GM21447 (cell line): ENCODE data around the gene NFATC4.
"Not testable (repeated sequence)": the region's sequence is repeated elsewhere in the genome, so short reads cannot be mapped to it uniquely, and the experiment has no call there.

ENCODE experiments used
- ATAC-seq: cut with Tn5 transposase; IDR thresholded peaks from one replicate; pipeline ENCODE4 v1.9.1; 2021; ENCODE audit not compliant: unreplicated experiment

The NFATC4 gene

DNA sequence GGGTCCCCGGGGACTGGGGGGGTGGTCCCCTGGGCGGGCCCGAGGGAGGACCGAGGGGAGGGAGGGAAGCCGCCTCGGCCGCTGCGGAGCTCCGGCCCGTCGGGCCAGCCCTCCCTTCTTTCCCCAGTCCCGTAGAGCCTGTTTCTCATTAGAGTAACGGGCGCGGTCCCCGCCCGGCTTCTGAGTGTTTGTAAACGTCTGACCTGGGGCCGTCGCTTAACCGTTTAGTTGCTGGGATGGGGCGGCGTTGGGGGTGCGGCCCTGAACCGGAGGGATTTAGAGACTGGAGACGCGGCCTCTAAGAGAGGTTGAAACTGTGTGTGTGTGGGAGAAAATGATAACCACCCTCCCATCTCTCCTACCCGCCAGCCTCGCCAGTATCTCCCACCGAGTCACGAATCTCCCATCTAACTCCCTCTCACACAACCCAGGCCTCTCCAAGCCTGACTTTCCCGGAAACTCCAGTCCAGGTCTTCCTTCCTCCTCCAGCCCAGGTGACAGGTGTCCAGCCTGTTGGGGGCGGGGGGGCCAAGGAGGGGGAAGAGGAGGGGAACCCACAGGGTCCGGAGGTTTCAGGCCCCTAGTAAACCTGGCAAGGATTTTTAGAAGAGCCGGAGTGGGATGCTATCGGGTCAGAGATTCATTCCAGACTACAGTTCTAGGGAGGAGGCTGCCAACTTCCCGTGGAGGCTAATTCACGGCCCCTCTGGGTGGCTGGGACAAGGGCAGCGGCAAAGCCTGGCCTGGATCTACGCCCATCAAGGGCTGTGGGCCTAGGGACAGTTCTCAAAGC lies 1.1 kb upstream of the NFATC4 start:
- peak; percentile 57 for ATAC-seq

DNA sequence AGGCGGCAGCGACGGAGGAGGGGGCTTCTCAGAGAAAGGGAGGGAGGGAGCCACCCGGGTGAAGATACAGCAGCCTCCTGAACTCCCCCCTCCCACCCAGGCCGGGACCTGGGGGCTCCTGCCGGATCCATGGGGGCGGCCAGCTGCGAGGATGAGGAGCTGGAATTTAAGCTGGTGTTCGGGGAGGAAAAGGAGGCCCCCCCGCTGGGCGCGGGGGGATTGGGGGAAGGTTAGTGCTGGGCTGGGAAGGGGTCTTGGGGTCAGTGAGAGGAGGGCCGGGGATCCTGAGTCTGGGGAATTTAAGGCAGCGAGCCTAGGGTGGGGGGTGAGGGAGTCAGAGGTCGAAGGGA lies 203 bp downstream of the NFATC4 start:
- no peak for ATAC-seq

DNA sequence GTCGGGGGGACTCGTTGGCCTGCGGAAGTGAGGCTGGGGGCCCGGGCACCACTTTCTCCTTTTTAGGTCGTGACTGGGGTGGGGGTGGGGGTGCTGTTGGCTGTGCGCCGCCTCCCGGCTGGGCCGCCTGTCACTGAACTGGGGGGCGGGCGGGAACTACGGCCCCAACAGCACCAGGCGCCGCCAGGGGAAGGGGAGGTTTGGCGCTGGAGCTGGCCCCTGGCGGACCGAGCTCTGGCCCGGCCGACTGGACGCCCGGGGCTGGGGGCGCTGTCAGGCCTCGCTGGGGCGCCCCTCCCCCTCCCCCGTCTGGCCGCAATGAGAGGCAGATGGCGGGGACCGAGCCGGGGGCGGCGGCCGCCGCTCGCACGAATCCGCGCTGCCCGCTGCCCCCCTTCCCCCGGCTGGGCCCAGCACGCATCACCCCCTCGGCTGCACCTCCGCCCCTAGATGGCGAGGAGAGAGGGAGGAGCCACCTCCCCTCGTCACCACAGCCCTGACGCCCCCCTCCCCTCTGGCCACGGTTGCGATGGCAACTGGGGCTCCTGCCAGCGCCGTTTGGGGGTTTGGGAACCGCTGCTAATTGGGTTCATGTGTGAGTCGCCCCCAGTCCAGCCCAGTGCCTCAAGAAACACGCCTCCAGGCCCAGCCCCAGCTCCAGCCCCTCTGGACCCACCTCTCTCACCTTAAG lies 723 bp downstream of the NFATC4 start:
- no peak for ATAC-seq

DNA sequence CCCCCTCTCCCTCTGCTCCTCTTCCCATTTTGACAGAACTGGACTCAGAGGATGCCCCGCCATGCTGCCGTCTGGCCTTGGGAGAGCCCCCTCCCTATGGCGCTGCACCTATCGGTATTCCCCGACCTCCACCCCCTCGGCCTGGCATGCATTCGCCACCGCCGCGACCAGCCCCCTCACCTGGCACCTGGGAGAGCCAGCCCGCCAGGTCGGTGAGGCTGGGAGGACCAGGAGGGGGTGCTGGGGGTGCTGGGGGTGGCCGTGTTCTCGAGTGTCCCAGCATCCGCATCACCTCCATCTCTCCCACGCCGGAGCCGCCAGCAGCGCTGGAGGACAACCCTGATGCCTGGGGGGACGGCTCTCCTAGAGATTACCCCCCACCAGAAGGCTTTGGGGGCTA lies 1.5 kb downstream of the NFATC4 start:
- ATAC-seq, result no peak

DNA sequence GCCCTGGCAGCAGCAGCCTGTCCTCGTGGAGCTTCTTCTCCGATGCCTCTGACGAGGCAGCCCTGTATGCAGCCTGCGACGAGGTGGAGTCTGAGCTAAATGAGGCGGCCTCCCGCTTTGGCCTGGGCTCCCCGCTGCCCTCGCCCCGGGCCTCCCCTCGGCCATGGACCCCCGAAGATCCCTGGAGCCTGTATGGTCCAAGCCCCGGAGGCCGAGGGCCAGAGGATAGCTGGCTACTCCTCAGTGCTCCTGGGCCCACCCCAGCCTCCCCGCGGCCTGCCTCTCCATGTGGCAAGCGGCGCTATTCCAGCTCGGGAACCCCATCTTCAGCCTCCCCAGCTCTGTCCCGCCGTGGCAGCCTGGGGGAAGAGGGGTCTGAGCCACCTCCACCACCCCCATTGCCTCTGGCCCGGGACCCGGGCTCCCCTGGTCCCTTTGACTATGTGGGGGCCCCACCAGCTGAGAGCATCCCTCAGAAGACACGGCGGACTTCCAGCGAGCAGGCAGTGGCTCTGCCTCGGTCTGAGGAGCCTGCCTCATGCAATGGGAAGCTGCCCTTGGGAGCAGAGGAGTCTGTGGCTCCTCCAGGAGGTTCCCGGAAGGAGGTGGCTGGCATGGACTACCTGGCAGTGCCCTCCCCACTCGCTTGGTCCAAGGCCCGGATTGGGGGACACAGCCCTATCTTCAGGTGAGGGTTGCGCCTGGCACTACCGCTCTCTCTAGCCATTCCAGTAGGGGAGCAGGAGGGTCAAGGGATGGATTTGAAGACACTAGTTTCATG lies 2.1 kb downstream of the NFATC4 start:
- ATAC-seq, result no peak

DNA sequence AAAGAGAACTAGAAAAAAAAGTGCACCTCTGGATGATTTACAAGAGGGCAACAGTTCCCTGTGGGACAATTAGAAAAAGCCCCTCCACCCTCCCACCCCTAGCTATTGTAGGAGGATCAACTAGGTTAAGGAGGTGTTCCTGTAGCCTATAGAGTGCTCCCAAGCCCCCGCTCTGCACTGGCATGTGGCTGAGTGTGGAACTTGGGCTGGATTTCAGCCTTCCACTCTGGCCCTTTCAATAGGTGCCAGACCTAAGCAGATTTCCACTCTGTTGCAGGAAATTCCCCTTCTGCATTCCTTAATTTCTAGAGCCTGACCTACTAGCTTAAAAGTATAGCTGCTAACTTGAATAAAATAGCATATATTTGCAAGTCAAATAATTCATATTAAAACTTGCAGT lies 2.8 kb downstream of the NFATC4 start:
- no peak for ATAC-seq

DNA sequence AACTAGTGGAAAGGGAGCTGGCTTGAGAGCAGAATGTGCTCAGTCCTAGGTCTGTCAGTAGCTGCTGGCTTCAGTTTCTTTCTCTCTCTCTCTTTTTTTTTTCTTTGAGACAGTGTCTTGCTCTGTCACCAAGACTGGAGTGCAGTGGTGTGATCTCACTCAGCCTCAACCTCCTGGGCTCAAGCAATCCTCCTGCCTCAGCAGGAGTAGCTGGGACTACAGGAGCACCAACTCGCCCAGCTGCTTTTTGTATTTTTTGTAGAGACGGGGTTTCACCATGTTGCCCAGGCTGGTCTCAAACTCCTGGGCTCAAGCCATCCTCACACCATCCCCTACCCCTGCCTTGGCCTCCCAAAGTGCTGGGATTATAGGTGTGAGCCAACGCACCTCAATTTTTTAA lies 3.6 kb downstream of the NFATC4 start:
- not testable (repeated sequence) for ATAC-seq

DNA sequence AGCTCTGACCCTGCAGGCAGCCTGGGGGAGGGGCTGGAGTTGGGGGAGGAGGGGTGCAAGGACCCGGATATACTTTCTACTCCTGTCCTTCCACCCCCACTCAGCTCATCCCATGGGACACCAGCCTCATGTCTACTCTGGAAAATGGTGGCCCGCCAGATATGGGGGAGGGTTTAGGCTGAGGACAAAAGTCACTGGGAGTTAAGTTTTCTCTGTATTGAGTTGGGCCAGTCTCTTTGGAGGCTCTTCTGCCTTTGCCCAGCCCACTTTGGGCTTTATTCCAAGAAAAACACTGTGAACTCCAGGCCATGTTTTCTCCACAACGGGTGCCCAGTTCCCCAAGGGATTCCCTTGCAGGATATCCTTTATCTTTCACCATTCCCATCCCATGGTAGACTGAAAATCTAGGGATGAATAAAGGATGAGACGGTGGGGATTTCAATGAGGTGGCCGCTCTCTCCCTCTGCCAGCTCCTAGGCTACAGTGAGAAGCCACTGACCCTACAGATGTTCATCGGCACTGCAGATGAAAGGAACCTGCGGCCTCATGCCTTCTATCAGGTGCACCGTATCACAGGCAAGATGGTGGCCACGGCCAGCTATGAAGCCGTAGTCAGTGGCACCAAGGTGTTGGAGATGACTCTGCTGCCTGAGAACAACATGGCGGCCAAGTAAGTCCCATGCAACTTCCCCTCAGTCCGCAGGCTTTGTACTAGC lies 4.9 kb downstream of the NFATC4 start:
- ATAC-seq, result no peak

DNA sequence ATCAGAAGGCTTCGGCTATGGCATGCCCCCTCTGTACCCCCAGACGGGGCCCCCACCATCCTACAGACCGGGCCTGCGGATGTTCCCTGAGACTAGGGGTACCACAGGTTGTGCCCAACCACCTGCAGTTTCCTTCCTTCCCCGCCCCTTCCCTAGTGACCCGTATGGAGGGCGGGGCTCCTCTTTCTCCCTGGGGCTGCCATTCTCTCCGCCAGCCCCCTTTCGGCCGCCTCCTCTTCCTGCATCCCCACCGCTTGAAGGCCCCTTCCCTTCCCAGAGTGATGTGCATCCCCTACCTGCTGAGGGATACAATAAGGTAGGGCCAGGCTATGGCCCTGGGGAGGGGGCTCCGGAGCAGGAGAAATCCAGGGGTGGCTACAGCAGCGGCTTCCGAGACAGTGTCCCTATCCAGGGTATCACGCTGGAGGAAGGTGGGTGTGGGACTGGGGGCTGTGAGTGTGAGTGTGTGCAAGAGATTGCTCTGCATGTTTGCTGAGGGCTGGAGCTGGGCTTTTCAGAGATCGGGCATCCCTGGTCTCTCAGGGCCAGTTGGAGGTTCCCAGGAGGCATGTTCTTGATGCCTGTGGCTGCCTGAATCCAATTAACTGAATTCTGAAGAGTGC lies 8.6 kb downstream of the NFATC4 start:
- ATAC-seq, result no peak

DNA sequence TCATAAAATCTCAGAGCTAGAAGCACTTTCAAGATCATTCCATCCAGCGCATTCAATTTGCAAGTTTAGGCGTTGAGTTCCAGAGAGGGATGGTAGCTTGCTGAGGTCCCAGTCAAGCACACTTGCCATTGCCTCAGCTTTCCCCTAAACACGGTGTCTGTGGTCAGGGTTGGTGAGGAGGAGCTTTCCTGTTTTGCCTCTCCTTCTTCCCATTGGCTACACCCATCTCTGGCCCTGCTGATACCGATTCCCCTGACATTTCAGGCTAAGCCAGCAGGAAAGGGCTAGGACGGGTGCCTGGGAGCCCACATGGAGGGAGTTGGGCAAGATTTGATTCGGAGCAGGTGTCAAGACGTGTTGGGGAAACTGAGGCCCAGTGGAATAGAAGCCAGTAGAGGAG lies 9.1 kb downstream of the NFATC4 start:
- ATAC-seq, result no peak

DNA sequence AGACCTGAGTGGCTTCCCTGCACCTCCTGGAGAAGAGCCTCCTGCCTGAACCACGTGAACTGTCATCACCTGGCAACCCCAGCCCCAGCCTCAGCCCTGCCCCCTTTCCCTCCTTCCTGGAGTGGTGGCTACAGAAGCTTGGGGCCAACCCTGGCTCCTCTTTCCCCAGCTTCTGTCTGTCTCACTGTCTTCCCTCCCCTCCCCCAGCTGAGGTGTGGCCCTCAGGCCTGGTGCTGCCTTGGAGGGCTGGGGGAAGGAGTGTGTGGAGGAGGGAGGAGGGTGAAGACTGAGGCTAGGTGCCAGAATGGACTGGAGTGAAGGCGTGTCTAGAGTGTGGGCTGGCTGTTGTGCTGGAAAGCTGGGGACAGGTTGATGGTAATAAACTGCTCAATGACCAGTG lies 9.7 kb downstream of the NFATC4 start:
- ATAC-seq, result no peak

DNA sequence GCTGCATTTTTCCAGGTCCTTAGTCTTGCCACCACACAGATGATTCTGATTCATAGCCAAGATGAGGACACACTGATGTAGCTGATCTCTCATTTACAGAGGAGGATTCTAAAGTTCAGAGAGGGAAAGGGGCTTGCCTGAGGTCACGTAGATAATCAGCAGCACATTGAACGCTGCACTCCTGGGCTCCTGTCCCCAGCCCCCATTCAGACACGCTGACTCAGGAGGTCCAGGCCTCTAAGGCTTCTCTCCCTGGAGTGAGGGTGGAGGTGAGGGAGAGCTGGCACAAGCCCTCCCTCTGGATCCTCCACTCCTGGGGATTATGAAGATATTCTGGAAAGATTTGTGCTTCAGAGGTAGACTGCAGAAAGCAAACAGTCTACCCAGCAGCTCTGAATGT lies 10.3 kb downstream of the NFATC4 start:
- ATAC-seq, result no peak

DNA sequence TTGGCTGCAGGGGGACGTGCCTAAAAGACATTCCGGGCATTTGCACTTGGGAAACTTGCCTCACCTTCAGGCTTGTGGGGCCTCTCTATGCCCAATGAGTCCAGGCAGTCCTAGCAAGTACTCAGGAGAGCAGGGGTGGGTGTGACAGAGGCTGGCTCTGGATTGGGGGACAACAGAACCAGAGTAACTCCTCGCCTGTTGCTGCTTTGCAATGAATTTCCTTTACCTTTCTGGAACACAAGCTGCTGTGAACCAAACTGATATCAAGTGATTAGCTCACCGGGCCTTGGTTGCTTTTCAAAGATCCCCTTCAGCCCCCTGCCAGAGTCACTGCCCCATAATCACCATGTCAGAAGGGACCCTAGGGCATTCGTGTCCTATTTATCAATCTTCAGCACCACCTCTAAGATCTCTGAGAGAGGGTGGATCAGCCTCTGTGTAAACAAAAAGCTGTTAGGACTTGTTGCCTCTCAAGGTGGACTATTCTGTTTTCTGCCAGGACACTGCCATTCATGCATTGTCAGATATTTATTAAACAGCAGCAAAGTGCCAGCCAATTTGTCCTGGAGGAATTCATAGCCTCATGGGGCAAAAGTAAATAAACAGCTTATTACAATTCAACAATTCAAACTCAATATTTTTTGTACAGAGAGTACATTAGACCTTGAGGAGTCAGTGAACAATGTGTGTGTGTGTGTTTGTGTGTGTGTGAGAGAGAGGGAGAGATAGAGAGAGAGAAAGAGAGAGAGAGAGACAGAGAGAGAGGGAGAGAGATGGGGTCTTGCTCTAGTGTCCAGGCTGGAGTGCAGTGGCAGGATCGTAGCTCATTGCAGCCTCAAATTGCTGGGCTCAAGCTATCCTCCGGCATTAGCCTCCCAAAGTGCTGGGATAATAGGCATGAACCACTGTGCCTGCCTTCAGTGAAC lies 11.3 kb downstream of the NFATC4 start:
- no peak for ATAC-seq

DNA sequence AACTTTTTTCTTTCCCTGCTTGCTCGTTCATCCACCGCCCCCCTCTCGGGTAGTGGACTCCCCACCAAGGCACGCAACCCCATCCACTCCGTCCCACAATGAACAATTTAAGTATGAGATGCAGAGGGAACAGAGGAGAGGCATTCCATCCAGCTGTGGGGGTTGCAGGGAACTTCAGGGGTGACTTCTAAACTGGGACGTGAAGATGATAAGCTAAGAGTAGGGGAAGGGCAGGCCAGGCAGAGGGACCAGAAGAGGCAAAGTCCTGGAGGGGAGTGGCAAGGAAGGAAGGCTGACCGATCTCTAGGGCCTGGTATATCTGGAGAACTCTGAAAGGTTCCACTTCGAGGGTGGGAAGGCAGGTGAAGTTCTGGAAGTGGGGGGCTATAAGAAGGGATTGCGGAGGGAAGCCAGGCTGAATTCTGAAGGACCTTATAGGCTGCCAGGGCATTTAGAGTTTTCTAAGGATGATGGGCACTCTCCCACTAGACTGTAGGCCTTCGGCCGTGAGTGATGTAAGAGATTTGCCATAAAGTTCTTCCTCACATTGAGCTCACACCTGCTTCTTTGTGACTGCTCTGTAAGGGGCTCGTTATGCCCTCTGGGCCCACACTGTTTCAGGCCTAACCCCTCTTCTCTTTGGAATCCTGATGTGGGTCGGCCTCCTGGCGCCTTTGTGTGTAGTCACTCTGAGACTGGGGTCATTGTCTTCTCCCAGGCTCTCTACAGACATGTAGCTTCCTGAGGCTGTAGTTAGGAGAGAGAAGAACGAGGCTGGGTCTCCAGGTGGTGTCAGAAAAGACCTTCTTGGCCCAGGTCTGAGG lies 12.1 kb downstream of the NFATC4 start:
- no peak for ATAC-seq

DNA sequence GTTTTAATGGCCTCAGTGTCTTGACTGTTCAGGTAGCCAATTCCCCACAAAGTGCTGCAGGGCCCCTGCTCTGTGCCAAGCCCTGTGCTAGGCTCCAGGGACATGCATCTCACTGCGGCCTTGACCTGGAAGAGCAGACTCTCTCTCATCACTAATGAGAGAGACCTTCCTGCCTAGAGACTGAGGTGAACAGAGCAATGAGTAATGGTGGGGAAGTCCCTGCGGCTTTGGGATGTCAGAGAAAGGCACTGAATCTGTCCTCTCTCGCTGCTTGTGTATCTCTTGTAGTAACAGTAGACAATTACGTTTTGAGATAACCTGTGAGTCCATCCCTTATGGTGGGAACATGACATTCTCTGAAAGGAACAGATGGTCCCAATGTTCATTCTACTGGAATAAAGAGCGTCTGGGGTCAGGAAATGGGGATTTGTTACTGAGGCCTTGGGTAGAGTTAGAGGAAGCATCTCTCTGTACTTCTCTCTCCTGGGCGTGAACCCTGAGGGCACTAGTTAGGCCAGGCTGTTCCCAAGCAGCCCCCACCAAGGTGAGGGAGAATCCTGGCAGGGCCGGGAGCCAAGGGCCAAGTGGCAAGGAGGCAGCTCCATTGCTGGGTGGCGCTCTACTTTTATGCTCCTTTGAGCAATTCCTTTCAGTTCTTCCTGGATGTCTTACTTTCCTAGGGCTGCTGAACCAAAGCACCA lies 13.5 kb downstream of the NFATC4 start:
- no peak for ATAC-seq

DNA sequence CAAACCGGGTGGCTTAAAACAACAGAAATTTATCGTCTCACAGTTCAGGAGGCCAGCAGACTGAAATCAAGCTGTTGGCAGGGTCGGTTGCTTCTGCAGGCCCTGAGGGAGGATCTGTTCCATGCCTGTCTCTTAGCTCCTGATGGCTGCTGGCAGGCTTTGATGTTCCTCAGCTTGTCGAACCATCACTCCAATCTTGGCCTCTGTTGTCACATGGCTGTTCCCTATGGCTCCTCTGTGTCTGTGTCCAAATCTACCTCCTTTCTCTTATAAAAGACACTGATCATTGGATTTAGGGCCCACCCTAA lies 14.0 kb downstream of the NFATC4 start:
- ATAC-seq, result no peak

DNA sequence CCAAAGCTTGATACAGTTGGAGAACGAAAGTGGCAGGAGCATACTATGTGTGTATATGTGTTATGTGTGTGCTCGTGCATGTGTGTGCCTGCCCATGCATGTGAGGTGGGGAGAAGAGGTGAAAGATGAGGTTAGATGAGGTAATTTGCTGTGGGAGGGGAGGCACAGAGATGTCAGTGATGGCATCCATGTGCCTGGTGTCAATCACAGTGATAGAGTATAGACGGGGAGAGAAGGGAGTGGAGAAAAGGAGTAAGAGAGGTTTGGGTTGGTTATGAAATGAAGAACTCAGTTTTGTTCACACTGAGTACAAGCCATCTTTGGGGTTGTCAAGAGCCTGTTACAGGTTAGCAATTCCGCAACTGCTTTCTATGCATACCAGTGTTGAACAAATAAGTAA lies 16.2 kb downstream of the NFATC4 start:
- no peak for ATAC-seq

DNA sequence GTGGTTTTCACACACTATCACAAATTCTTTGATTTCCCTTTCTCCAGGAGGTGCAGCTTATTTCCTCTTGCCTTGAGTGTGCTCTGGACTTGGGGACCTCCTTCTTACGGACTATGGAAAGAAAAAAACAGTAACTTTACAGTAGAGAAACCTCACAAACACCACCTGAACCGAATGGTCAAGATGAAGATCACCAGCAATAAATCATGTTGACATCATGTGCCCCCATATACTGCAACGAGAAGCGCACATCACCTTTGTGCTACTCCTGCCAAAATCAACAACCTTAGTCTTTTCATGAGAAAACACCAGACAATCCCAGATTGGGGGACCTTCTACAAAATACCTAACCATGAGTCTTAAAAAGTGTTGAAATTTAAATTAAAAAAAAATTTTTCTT lies 17.5 kb downstream of the NFATC4 start:
- ATAC-seq, result no peak

DNA sequence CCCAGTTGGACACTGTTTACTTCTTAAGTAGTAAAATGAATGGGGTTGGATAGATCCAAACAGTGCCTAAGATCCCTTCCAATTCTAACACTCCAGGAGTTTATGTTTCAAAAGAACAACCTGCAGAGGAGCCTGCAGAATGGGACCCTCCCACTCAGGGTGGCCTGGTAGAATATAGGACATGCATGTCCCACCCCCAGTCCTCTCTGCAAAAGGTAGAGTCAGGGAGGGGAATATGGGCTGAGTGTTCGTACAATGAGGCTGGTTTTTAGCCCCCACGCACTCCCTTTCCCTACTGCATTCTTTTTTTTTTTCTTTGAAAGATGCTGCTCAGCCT lies 19.0 kb downstream of the NFATC4 start:
- no peak for ATAC-seq
